Activated gamma-delta T cell treated with Interleukin-2 at 50 U/mL for 16 hours (primary cell): ENCODE data around the gene LRRC73.
"Not testable (repeated sequence)": the region's sequence is repeated elsewhere in the genome, so short reads cannot be mapped to it uniquely, and the experiment has no call there.

Source experiments
- DNase-seq: peaks from one replicate; pipeline ENCODE4 v3.0.0-alpha.2; 2020

The LRRC73 gene

GRCh38 chr6:43459535-43459934 is 50.6 kb downstream of the LRRC73 start:
- DNase-seq = no peak

GRCh38 chr6:43458154-43458553 is 52.0 kb downstream of the LRRC73 start:
- DNase-seq = not testable (repeated sequence)

DNA sequence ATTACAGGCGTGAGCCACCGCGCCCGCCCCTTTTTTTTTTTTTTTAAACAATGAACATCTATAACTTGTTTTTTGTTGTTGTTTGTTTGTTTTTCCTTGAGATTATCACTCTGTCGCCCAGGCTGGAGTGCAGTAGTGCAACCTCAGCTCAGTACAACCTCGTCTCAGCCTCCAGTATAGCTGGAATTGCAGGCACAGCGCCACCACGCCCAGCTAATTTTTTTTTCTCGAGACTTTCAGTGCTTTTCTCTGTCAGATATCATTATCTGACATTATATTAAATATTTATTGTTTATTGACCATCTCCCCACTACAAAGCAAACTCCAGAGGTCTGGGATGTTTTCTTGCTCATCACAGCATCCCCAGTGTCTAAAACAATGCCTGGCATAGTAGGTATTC is 52.5 kb downstream of the LRRC73 start:
- no peak for DNase-seq
